Activated CD4-positive, alpha-beta memory T cell treated with anti-CD3 and anti-CD28 coated beads, Interleukin-2, amount 10 ng/mL, durations not matched to agents 7 days and 5 days (primary cell): ENCODE data around the gene ACTN1. TPM values are rescaled to one million over a fixed set of nuclear protein-coding genes. Genes with fewer than 3 reads are reported as not detected.
A peak's percentile ranks its signal among the peaks of the same experiment; 100 is the strongest.
"Not testable (repeated sequence)": the region's sequence is repeated elsewhere in the genome, so short reads cannot be mapped to it uniquely, and the experiment has no call there.

ENCODE experiments used
- CTCF ChIA-PET: fragments of 350-600 bp; sonication (Branson Sonifier 250); formaldehyde crosslinking; loops from one replicate; lab custom pipeline; 2021; ENCODE audit warnings: antibody characterized with exemption, inconsistent platforms; lab: Charles Lee
- POLR2A ChIA-PET: fragments of 350-600 bp; sonication (Branson Sonifier 250); formaldehyde crosslinking; loops from one replicate; lab custom pipeline; 2021; ENCODE audit warnings: antibody characterized with exemption; lab: Charles Lee
- DNase-seq: peaks from one replicate; pipeline ENCODE4 v3.0.0-alpha.2; 2020
- H3K27ac Mint-ChIP-seq: one replicate; pipeline ENCODE4 v1.8.0; 2021; ENCODE audit warnings: mild to moderate bottlenecking, mixed read lengths
- H3K27me3 Mint-ChIP-seq: one replicate; pipeline ENCODE4 v1.8.0; 2021; ENCODE audit warnings: mixed read lengths
- H3K36me3 Mint-ChIP-seq: one replicate; pipeline ENCODE4 v1.8.0; 2021; ENCODE audit warnings: low read depth, mixed read lengths
- H3K4me1 Mint-ChIP-seq: one replicate; pipeline ENCODE4 v1.8.0; 2021; ENCODE audit warnings: mixed read lengths
- H3K4me3 Mint-ChIP-seq: one replicate; pipeline ENCODE4 v1.8.0; 2021; ENCODE audit warnings: mild to moderate bottlenecking, mixed read lengths
- H3K9me3 Mint-ChIP-seq: one replicate; pipeline ENCODE4 v1.8.0; 2021; ENCODE audit warnings: mixed read lengths
- total RNA-seq, 2 experiments: library from RNA; stranded (reverse); gene quantifications; one replicate each; pipeline ENCODE4 v1.2.3, GENCODE V29; 2021

ACTN1 gene
- total RNA-seq: 10 to 100 TPM; 34.7 to 37.1 TPM

GRCh38 chr14:68979021-68979721 lies at the start of gene ACTN1:
TSS of gene ACTN1 (minus strand) at chr14:68979302. CDS start at chr14:68979056, 246 bp downstream.
- peak within 1 kb of the TSS; percentile 82 for H3K4me3 Mint-ChIP-seq
- DNase-seq: peak; percentile 45
- ChIA-PET POLR2A (no interaction called here), CTCF (no interaction called here)
- H3K27ac Mint-ChIP-seq: peak within 1 kb of the TSS; percentile 69
- H3K36me3 Mint-ChIP-seq: peaks cover 18% of the 10 kb centered on the region
- H3K4me1 Mint-ChIP-seq: peaks cover 27% of the 10 kb centered on the region
- H3K9me3 Mint-ChIP-seq: peaks cover 7% of the 10 kb centered on the region
- H3K27me3 Mint-ChIP-seq: peaks cover 32% of the 10 kb centered on the region

DNA sequence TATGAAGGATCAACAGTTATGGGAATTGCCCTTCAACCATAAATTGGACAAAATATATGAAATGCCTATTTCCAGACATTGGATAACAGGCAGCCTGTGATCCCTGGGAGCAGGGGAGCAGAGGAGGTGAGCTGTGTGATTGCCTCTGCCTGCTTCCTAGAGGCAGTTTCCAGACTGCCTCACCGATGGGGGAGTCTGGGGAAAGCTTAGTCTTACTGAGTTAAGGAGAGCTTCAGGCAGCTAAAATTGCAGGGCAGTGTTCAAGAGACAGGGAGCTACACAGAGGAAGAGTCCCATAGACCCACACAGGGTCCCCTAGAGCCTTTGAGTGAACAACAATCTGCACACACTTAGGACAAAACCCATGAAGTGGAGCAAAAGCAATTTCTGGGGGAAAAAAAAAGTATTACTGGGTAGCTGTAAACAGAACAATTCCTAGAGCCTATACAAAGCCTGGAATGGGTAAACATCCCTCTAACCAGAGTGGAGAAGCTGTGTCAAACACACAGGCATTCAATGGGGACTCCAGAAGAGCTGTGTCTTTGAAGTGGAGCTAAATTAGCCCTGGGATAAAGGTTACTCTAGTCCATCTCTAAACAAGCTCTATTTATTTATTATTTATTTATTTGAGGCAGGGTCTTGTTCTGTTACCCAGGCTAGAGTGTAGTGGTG lies 48.3 kb upstream of the ACTN1 start:
- Mint-ChIP-seq H3K9me3 (no peaks in the 10 kb centered on the region), H3K4me3 (no peak overlapping the region), H3K36me3 (no peaks in the 10 kb centered on the region), H3K27ac (no peak overlapping the region), H3K27me3 (peaks cover 12% of the 10 kb centered on the region), H3K4me1 (no peaks in the 10 kb centered on the region)
- ChIA-PET POLR2A (no interaction called here), CTCF (interaction anchor here (0.6 to 1.6 kb wide), 3 partner anchors 102 to 1083 kb away, joined by 3 to 4 read pairs (median 4); no protein-coding TSS in a partner anchor)
- no peak for DNase-seq

GRCh38 chr14:69023035-69023434 lies 43.9 kb upstream of the ACTN1 start:
- Mint-ChIP-seq H3K4me3 (no peak overlapping the region), H3K4me1 (peaks cover 4% of the 10 kb centered on the region), H3K27me3 (peaks cover 7% of the 10 kb centered on the region), H3K36me3 (no peaks in the 10 kb centered on the region), H3K9me3 (no peaks in the 10 kb centered on the region), H3K27ac (no peak overlapping the region)
- DNase-seq: no peak
- POLR2A ChIA-PET: no interaction called here
- CTCF ChIA-PET: interaction anchor here (0.5 kb wide), 1 partner anchor 122 kb away, joined by 3 read pairs; no protein-coding TSS in a partner anchor

DNA sequence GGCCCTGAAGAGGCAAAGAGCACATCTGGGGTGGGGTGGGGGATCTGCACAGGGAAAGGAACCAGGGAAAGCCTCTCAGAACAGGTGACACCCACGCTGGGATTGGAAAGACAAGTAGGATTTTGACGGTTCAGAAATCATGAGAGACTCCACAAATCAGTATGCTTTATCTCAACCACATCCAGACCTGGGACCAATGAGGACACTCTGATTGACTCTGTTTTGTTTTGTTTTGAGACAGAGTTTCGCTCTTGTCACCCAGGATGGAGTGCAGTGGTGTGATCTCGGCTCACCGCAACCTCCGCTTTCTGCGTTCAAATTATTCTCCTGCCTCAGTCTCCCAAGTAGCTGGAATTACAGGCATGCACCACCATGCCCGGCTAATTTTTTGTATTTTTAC lies 43.0 kb upstream of the ACTN1 start:
- H3K36me3 Mint-ChIP-seq, DNase-seq, H3K9me3 Mint-ChIP-seq, H3K27ac Mint-ChIP-seq, H3K27me3 Mint-ChIP-seq, H3K4me1 Mint-ChIP-seq, CTCF ChIA-PET, POLR2A ChIA-PET, H3K4me3 Mint-ChIP-seq: not testable (repeated sequence)

- POLR2A ChIA-PET: no interaction called here
- H3K27me3 Mint-ChIP-seq: peaks cover 3% of the 10 kb centered on the region
- peaks cover 4% of the 10 kb centered on the region for H3K4me1 Mint-ChIP-seq
- no peak overlapping the region for H3K4me3 Mint-ChIP-seq
- CTCF ChIA-PET: no interaction called here
- no peaks in the 10 kb centered on the region for H3K9me3 Mint-ChIP-seq
- no peaks in the 10 kb centered on the region for H3K36me3 Mint-ChIP-seq
- H3K27ac Mint-ChIP-seq: no peak overlapping the region
- DNase-seq: no peak
Measured at GRCh38 chr14:69017706-69018105, 38.6 kb upstream of the ACTN1 start.

GRCh38 chr14:69014829-69015259 lies 35.7 kb upstream of the ACTN1 start:
- Mint-ChIP-seq H3K27ac (no peak overlapping the region), H3K27me3 (peaks cover 3% of the 10 kb centered on the region), H3K36me3 (no peaks in the 10 kb centered on the region), H3K4me1 (peaks cover 8% of the 10 kb centered on the region), H3K9me3 (no peaks in the 10 kb centered on the region), H3K4me3 (no peak overlapping the region)
- ChIA-PET CTCF (no interaction called here), POLR2A (no interaction called here)
- no peak for DNase-seq

DNA sequence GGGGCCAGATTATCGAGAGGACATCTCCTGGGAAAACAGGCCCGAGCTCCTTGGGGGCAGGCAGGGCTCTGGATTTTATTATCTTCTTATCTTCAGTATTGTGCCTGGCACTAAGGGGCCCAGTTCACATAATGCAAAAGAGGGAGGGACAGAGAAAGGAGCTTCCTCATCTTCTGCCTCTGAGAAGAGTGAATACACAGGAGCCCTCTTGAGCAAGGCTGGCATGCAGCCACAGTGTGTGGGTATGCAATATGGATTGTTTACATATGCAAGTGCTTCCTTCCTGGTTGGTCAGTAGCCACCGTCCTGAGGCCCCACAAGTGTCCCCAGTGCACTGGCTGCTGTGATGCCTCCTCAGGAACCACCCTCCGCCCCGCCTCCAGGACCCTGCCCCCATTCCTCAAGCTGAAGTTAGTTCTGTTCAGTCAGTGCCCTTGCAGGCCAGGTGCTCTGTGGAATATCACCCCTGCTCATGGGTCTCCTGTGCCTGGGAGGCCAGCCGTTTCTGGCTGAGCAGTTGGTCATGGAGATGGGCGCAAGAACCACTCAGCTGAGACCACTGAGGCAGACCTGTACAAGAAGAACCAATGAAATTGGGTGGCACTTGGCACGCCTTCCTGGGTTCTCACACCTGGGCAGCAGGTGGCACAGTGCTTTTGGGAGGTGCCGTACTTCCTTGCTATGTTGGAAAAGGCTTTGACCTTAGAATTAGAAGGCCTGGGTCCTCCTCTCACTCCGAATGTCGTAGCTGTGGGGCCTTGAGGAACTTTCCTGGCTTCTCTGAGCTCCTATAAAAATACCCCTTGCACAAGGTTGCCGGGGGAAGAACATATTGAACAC lies 35.1 kb upstream of the ACTN1 start:
- H3K9me3 Mint-ChIP-seq: no peaks in the 10 kb centered on the region
- ChIA-PET CTCF (no interaction called here), POLR2A (no interaction called here)

GRCh38 chr14:69012256-69012953 lies 33.3 kb upstream of the ACTN1 start:
- H3K9me3 Mint-ChIP-seq: no peaks in the 10 kb centered on the region
- POLR2A ChIA-PET: no interaction called here
- H3K4me3 Mint-ChIP-seq: no peak overlapping the region
- H3K27ac Mint-ChIP-seq: no peak overlapping the region
- no peak for DNase-seq
- no peaks in the 10 kb centered on the region for H3K36me3 Mint-ChIP-seq
- CTCF ChIA-PET: interaction anchor here (0.7 to 1.0 kb wide), 2 partner anchors 101 to 563 kb away, joined by 3 read pairs; no protein-coding TSS in a partner anchor
- no peaks in the 10 kb centered on the region for H3K27me3 Mint-ChIP-seq
- H3K4me1 Mint-ChIP-seq: peaks cover 8% of the 10 kb centered on the region

More for the DNA sequence above, 35.1 kb upstream of the ACTN1 start:
- Mint-ChIP-seq H3K27me3 (peaks cover 3% of the 10 kb centered on the region), H3K36me3 (no peaks in the 10 kb centered on the region), H3K4me3 (no peak overlapping the region), H3K27ac (no peak overlapping the region), H3K4me1 (peaks cover 8% of the 10 kb centered on the region)
- DNase-seq: no peak

GRCh38 chr14:69010648-69011047 lies 31.5 kb upstream of the ACTN1 start:
- H3K36me3 Mint-ChIP-seq: no peaks in the 10 kb centered on the region
- DNase-seq: no peak
- peaks cover 2% of the 10 kb centered on the region for H3K27me3 Mint-ChIP-seq
- H3K9me3 Mint-ChIP-seq: no peaks in the 10 kb centered on the region
- CTCF ChIA-PET: no interaction called here
- H3K4me3 Mint-ChIP-seq: no peak overlapping the region
- POLR2A ChIA-PET: no interaction called here
- H3K27ac Mint-ChIP-seq: no peak overlapping the region
- H3K4me1 Mint-ChIP-seq: peaks cover 10% of the 10 kb centered on the region

DNA sequence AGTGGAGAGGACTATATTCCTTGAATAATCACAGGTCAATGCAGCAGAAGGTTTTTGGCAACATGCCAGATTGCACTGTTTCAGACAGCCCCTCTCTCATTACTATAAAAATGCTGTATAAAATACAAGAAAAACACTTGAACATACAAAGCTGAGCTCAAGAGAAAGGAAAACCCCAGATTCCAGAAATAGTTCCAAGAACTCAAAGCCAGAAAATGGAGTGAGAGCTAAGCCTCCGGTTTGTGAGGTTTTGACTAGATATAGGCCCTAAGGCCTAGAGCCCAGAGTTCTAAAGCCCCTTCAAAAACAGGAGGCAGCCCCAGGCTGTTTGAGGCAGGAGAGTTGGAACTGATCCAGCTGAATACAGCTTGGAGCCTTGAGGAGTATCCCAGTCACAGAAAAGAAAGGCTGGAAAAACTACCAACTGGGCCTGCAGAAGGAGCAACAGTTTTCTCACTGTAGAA lies 29.4 kb upstream of the ACTN1 start:
- no peak for DNase-seq
- H3K9me3 Mint-ChIP-seq: no peaks in the 10 kb centered on the region
- no peak overlapping the region for H3K27ac Mint-ChIP-seq
- H3K4me1 Mint-ChIP-seq: peaks cover 12% of the 10 kb centered on the region
- peaks cover 12% of the 10 kb centered on the region for H3K27me3 Mint-ChIP-seq
- POLR2A ChIA-PET: no interaction called here
- H3K36me3 Mint-ChIP-seq: no peaks in the 10 kb centered on the region
- CTCF ChIA-PET: no interaction called here
- H3K4me3 Mint-ChIP-seq: no peak overlapping the region

- Mint-ChIP-seq H3K36me3 (no peaks in the 10 kb centered on the region), H3K4me3 (no peak overlapping the region), H3K4me1 (peaks cover 16% of the 10 kb centered on the region), H3K9me3 (no peaks in the 10 kb centered on the region), H3K27me3 (peaks cover 14% of the 10 kb centered on the region), H3K27ac (no peak overlapping the region)
- POLR2A ChIA-PET: no interaction called here
- DNase-seq: no peak
- CTCF ChIA-PET: interaction anchor here (0.7 kb wide), 1 partner anchor 9 kb away, joined by 4 read pairs; no protein-coding TSS in a partner anchor
Measured at GRCh38 chr14:69006346-69006745, 27.2 kb upstream of the ACTN1 start.

DNA sequence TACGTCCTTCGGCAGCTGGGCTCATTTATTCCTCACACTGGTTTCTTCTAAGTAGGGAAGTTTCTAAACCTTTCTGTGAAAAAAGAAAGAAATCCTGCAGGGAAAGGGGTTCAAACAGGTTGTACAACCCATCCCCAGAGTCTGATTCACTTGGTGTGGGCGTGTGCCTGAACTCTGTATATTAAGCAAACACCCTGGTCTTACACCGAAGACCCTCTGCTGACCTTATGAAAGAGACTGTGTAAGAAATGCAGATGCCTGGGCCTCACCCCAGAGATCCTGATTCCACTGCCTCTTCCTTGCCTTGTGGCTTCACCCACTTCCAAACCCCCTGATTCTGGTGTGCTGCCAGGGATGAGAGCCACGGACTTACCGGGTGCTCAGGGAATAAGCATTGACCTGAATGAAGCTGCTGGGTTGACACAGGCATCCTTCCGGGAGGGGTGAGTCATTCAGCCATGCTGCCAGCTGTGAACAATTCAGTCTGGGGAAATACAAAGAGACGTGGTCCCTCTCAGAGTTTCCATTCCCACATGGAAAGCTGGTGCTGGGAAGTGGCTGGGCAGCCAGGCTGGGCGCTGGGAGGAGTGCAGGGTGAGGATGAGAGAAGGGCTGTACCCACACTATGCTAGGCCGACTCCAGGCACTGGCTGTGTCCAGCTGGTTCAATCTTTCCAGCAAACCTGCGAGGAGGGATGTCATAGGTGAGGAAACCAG lies 26.5 kb upstream of the ACTN1 start:
- H3K4me3 Mint-ChIP-seq: no peak overlapping the region
- no peaks in the 10 kb centered on the region for H3K36me3 Mint-ChIP-seq
- POLR2A ChIA-PET: no interaction called here
- H3K27me3 Mint-ChIP-seq: peaks cover 14% of the 10 kb centered on the region
- no peaks in the 10 kb centered on the region for H3K9me3 Mint-ChIP-seq
- H3K27ac Mint-ChIP-seq: no peak overlapping the region
- no peak for DNase-seq
- CTCF ChIA-PET: interaction anchor here (0.7 kb wide), 1 partner anchor 8 kb away, joined by 4 read pairs; no protein-coding TSS in a partner anchor
- peaks cover 13% of the 10 kb centered on the region for H3K4me1 Mint-ChIP-seq
